Epithelial cell of proximal tubule (primary cell): ENCODE measurements around the gene OR2H1. TPM values are rescaled to one million over a fixed set of nuclear protein-coding genes. Genes with fewer than 3 reads are reported as not detected.

Experiments
- DNase-seq: peaks from one replicate; pipeline ENCODE4 v3.0.0-alpha.2; 2011; ENCODE audit warnings: low read depth
- H3K4me3 ChIP-seq: 2 replicates; pipeline ENCODE4 v1.5.1; 2011; ENCODE audit warnings: low read depth, mild to moderate bottlenecking, low read length
- total RNA-seq: library from RNA; depleted of rRNA; stranded (reverse); fragments of >200 nt; gene quantifications from 2 replicates; pipeline ENCODE4 v1.2.3, GENCODE V29; 2015
- TF ChIP-seq, protein P1 (sequence below): conservative IDR thresholded peaks from 2 replicates; pipeline ENCODE4 v1.5.1; 2012; ENCODE audit warnings: low read depth, mild to moderate bottlenecking, low read length

The OR2H1 gene
- total RNA-seq, 1 donor from 2014 or later, result not detected

DNA sequence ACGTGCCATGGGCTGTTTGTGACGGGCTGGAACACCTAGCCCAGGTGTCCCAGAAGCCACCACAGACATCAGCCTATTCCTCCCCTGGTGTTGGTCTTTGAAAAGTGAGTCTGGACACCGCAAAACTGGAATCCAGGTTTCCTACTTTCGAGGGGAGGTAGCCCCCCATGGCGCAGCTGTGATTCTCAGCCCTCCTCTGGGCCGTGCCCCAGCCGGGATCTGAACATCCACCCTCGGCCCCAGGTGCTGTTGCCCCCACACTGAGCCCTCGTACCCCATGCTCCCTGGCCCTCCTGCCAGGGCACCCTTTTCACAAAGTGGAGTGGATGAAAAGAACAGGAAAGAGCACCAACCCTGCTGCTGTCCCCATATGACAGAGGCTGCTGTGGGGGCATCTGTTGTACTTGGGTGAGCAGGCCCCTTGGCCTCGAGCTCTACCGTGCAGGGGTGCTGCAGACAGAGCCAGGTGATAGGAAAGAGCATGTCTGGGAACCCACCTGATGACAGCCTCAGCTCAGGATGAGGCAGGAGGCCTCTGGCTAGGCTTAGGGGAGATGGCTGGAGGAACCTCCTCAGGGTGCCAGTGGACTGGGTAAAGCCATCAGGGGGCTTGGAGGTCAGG, 49.6 kb downstream of the OR2H1 start:
- TF ChIP-seq, protein P1, sequence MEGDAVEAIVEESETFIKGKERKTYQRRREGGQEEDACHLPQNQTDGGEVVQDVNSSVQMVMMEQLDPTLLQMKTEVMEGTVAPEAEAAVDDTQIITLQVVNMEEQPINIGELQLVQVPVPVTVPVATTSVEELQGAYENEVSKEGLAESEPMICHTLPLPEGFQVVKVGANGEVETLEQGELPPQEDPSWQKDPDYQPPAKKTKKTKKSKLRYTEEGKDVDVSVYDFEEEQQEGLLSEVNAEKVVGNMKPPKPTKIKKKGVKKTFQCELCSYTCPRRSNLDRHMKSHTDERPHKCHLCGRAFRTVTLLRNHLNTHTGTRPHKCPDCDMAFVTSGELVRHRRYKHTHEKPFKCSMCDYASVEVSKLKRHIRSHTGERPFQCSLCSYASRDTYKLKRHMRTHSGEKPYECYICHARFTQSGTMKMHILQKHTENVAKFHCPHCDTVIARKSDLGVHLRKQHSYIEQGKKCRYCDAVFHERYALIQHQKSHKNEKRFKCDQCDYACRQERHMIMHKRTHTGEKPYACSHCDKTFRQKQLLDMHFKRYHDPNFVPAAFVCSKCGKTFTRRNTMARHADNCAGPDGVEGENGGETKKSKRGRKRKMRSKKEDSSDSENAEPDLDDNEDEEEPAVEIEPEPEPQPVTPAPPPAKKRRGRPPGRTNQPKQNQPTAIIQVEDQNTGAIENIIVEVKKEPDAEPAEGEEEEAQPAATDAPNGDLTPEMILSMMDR, result no peak
- H3K4me3 ChIP-seq, result no peak overlapping the region
- no peak for DNase-seq

DNA sequence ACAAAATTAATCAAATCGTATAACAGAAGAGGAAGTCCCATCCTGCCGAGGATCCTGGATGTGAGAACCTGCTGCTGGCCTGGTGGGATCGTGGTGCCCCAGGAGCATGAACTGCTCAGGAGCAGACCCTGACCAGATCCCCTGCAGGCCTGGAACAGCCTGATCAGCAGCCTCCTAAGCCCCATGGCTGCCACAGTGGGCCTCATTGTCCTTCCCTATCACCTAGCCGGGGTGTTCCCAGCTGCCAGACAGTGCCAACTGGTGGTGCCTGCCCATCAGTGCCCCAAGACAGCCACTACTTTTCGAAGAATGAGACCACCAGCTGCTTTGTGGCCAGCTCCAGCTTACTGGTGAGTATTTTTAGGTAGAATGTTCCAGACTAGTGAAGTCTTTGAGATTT, 50.4 kb downstream of the OR2H1 start:
- H3K4me3 ChIP-seq, result no peak overlapping the region
- TF ChIP-seq, protein P1, result no peak
- DNase-seq, result no peak

DNA sequence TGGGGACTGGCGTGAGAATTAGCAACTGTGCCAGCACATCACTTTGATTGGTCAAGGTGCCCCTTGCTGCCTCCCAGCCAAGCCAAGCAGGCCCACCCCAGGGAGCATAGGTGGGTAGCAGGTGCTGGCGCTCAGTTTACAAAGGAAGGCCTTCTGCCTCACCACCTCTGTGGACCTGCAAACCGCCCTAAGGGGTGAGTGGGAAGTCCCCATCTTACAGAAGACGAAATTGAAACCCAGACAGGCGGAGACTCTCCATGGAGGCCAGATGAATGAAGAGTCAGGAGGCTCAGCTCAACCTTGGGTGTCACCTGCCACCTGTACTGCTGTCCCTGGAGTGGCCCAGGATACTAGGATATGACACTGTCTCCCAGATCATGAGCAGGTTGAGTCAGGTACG, 52.3 kb downstream of the OR2H1 start:
- DNase-seq, result no peak
- no peak overlapping the region for H3K4me3 ChIP-seq
- TF ChIP-seq, protein P1, result no peak

DNA sequence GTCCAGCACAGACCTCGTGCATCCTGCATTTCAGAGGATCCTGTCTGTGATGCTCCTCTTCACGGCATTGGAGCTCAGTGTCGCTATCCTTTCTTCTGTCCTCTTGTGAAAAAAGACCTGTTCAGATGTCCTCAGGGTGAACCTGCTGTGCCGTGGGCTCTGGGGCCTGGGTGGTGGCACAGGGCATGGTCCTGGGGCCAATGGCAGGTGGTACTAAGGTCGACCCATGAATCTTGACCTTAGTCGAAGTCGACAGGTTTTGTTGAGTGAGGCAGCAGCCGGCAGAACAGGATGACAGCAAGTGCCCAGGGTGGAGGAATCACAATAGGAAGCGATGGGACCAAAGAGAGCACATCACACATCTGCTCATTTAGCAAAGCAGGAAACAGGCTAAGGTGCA, 52.8 kb downstream of the OR2H1 start:
- TF ChIP-seq, protein P1, result no peak
- no peak overlapping the region for H3K4me3 ChIP-seq
- no peak for DNase-seq

DNA sequence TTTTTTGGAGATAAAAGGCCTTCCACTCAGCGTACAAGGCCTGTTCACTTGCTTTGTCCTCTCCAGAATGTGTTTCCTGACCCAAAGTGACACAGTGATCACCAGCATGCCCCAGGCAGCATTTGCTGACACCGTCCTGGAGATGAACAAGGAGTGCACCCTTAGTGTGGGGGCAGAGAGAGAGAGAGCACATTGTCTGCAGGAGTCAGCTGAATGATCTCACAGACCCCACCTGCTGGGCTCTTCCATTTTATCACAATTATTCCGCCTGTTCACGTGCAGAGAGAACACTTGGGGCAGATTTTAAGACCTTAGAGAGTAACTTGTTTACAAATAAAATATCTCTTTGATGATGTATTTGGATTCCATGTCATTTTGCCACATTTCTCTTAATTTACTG, 53.2 kb downstream of the OR2H1 start:
- no peak for DNase-seq
- no peak overlapping the region for H3K4me3 ChIP-seq
- TF ChIP-seq, protein P1, result no peak

DNA sequence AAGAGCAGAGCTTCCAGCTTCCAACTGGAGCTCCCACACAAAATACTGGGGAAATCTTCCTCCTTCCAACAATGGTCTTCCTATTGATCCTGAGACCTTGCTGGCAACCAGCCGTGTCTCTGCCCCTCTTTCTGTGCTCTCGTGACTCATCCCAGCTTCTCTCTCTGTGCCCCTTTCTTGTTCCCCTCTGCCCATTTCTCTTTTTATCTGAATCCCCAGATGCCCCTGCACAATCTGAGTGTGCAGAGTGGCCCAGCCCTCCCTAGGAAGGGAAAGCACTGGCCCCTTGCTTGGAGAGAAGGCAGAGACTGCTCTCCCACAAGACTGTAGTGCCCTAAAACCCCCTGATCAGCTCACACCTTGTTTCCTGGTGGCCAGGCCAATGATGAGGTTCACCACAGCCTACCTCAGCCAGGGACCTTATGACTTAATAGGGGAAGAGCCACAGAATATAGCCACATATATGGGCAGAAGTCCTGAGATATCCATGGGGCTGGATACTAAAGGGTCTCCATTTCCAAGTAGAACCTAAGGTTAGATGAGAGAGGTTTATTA, 53.9 kb downstream of the OR2H1 start:
- no peak for DNase-seq
- TF ChIP-seq, protein P1, result no peak
- no peak overlapping the region for H3K4me3 ChIP-seq

Other genes starting within 250 kb of the OR2H1 start
- not detected in 2 replicates for gene OR14J1, start 155.5 kb upstream of the OR2H1 start, total RNA-seq
- not detected in 2 replicates for gene OR5V1, start 88.3 kb upstream of the OR2H1 start, total RNA-seq
- not detected in 2 replicates for gene OR12D3, start 81.9 kb upstream of the OR2H1 start, total RNA-seq
- gene OR12D2, start 61.5 kb upstream of the OR2H1 start, total RNA-seq, result not detected in 2 replicates
- not detected in 2 replicates for gene OR12D1, start 42.2 kb upstream of the OR2H1 start, total RNA-seq
- gene OR10C1, start 17.8 kb upstream of the OR2H1 start, total RNA-seq, result not detected in 2 replicates
- not detected in 2 replicates for gene OR11A1, start 84 bp upstream of the OR2H1 start, total RNA-seq
- not detected in 2 replicates for gene MAS1L, start 30.8 kb downstream of the OR2H1 start, total RNA-seq
- gene UBD, start 102.6 kb downstream of the OR2H1 start, total RNA-seq, result 0.94 and 4.3 TPM in 2 replicates
- gene OR2H2, start 128.0 kb downstream of the OR2H1 start, total RNA-seq, result not detected in 2 replicates
- 3.1 and 6.4 TPM in 2 replicates for gene GABBR1, start 176.0 kb downstream of the OR2H1 start, total RNA-seq
- gene MOG, start 199.9 kb downstream of the OR2H1 start, total RNA-seq, result not detected in 2 replicates
- 0.12 and 1.4 TPM in 2 replicates for gene ZFP57, start 224.0 kb downstream of the OR2H1 start, total RNA-seq